LNCaP clone FGC (cell line): ENCODE measurements around the gene FXYD4.

Experiments
- DNase-seq: peaks from one replicate; pipeline ENCODE4 v3.0.0-alpha.2; 2011; ENCODE audit warnings: low read depth
- H3K4me3 ChIP-seq: 2 replicates; pipeline ENCODE4 v1.5.1; 2011; ENCODE audit warnings: mild to moderate bottlenecking, low read depth, low read length, control low read depth
- CTCF ChIP-seq: IDR thresholded peaks from 2 replicates; pipeline ENCODE4 v1.5.1; 2012; ENCODE audit warnings: mild to moderate bottlenecking; ENCODE audit not compliant: control insufficient read depth, insufficient read depth; ENCODE audit errors: extremely low read depth

FXYD4 gene

GRCh38 chr10:43398939-43399319 is 27.5 kb downstream of the FXYD4 start:
- no peak for TF ChIP-seq CTCF
- no peak overlapping the region for H3K4me3 ChIP-seq

GRCh38 chr10:43399320-43400310 is 28.2 kb downstream of the FXYD4 start:
- no peak for TF ChIP-seq CTCF
- DNase-seq, result no peak

More at GRCh38 chr10:43398939-43399319, 27.5 kb downstream of the FXYD4 start:
- DNase-seq, result no peak

GRCh38 chr10:43401627-43402026 is 30.2 kb downstream of the FXYD4 start:
- DNase-seq, result no peak
- no peak for TF ChIP-seq CTCF
- no peak overlapping the region for H3K4me3 ChIP-seq

More at GRCh38 chr10:43399320-43400310, 28.2 kb downstream of the FXYD4 start:
- H3K4me3 ChIP-seq, result no peak overlapping the region

- DNase-seq, result no peak
- no peak overlapping the region for H3K4me3 ChIP-seq
- TF ChIP-seq CTCF, result no peak
Observed at GRCh38 chr10:43402176-43402575, 30.7 kb downstream of the FXYD4 start.

GRCh38 chr10:43402880-43403452 is 31.5 kb downstream of the FXYD4 start:
- H3K4me3 ChIP-seq, result no peak overlapping the region
- no peak for DNase-seq
- no peak for TF ChIP-seq CTCF

- no peak overlapping the region for H3K4me3 ChIP-seq
Observed at GRCh38 chr10:43403911-43404703, 32.7 kb downstream of the FXYD4 start.

More at GRCh38 chr10:43403911-43404703, 32.7 kb downstream of the FXYD4 start:
- no peak for TF ChIP-seq CTCF
- DNase-seq, result no peak
